Colonic mucosa (tissue), 4 donors: ENCODE measurements around the gene SMPDL3B. TPM values are rescaled to one million over a fixed set of nuclear protein-coding genes. Genes with fewer than 3 reads are reported as not detected.

Experiments
- DNase-seq: peaks from one replicate; pipeline ENCODE4 v3.0.0-alpha.2; 2020
- H3K27ac ChIP-seq: fragments of 200-600 bp; one replicate; pipeline ENCODE4 v1.8.0; 2021
- H3K27me3 ChIP-seq: fragments of 200-600 bp; one replicate; pipeline ENCODE4 v1.8.0; 2021
- H3K36me3 ChIP-seq: fragments of 200-600 bp; one replicate; pipeline ENCODE4 v1.8.0; 2021
- H3K4me1 ChIP-seq: fragments of 200-600 bp; one replicate; pipeline ENCODE4 v1.8.0; 2021; ENCODE audit warnings: mild to moderate bottlenecking
- H3K4me3 ChIP-seq: fragments of 200-600 bp; one replicate; pipeline ENCODE4 v1.8.0; 2021
- H3K9ac ChIP-seq, 2 donors: one replicate each; pipeline ENCODE4 v1.7.0; 2013; ENCODE audit warnings: control low read depth in 2 of 2, low read depth in 2 of 2, low read length in 2 of 2
- H3K9me3 ChIP-seq: fragments of 200-600 bp; one replicate; pipeline ENCODE4 v1.8.0; 2021
- intact Hi-C: fragments of 100-400 bp; cut with DNase I; formaldehyde crosslinking; loops from one replicate; pipeline ENCODE4 v1.14.1; 2022
- total RNA-seq, 2 donors: library from RNA; stranded (reverse); fragmentation: NEBNext Ultra II Directional in 1 of 2; extraction: Animal tissue kit (Norgen Biotek cat#: 25700) in 1 of 2; gene quantifications; one replicate each; pipeline ENCODE4 v1.2.1, GENCODE V29; 2021
- TF ChIP-seq, protein P1 (sequence below): fragments of 200-600 bp; IDR thresholded peaks from one replicate; pipeline ENCODE4 v1.8.0; 2022; ENCODE audit warnings: antibody characterized with exemption, mild to moderate bottlenecking
- donor health status: healthy.
- donor health status: DM: no; HTN: no; CAD: no.
- donor health status: DM: no; HTN: no; CAD: no.

Gene SMPDL3B, protein sequence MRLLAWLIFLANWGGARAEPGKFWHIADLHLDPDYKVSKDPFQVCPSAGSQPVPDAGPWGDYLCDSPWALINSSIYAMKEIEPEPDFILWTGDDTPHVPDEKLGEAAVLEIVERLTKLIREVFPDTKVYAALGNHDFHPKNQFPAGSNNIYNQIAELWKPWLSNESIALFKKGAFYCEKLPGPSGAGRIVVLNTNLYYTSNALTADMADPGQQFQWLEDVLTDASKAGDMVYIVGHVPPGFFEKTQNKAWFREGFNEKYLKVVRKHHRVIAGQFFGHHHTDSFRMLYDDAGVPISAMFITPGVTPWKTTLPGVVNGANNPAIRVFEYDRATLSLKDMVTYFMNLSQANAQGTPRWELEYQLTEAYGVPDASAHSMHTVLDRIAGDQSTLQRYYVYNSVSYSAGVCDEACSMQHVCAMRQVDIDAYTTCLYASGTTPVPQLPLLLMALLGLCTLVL
- 10 to 100 TPM; 27.4 to 38.6 TPM for total RNA-seq

DNA sequence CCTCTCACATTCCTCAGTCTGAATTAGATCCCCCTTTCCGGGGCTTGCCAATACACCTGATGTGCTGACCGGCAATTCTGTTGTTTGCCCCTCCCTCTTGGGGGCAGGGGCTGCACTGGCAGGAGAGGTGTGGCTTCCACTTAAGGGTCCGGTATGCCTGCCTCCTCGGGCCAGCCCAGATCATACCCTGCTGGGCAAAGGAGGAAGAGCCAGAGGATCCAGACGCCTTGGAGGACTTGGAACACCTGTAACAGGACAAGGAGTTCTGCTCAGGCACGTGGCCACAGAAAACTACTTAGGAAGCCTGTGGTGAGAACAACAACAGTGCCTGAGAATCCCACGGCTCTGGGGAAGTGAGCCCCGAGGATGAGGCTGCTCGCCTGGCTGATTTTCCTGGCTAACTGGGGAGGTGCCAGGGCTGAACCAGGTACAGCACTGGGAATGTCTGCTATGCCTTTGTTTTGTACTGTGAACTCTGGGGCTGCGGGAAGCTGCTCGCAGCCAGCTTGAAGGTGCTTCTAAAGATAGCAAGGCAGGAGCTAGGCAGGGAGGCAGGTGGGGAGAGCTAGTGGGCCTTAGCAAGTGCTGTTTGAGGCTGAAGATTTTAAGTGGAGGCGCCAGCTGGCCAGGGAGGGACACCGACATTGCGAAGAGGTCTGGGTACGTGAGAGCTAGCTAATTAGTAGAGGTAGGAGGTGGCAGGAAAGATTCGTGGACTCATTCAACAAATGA is at the start of gene SMPDL3B:
SMPDL3B (plus strand) TSS at position 183 of the 732 bp plus-strand sequence; CDS start at position 367, 184 bp downstream.
- Histone ChIP-seq H3K4me1 (no peaks in the 10 kb centered on the region), H3K4me3 (peak within 1 kb of the TSS; percentile 38), H3K9ac (peak within 1 kb of the TSS; percentile 32 to 86), H3K9me3 (no peaks in the 10 kb centered on the region), H3K36me3 (no peaks in the 10 kb centered on the region), H3K27me3 (no peaks in the 10 kb centered on the region), H3K27ac (peak within 1 kb of the TSS; percentile 60)
- intact Hi-C loops: no loop called here
- peak; percentile 88 for DNase-seq
- TF ChIP-seq, protein P1, sequence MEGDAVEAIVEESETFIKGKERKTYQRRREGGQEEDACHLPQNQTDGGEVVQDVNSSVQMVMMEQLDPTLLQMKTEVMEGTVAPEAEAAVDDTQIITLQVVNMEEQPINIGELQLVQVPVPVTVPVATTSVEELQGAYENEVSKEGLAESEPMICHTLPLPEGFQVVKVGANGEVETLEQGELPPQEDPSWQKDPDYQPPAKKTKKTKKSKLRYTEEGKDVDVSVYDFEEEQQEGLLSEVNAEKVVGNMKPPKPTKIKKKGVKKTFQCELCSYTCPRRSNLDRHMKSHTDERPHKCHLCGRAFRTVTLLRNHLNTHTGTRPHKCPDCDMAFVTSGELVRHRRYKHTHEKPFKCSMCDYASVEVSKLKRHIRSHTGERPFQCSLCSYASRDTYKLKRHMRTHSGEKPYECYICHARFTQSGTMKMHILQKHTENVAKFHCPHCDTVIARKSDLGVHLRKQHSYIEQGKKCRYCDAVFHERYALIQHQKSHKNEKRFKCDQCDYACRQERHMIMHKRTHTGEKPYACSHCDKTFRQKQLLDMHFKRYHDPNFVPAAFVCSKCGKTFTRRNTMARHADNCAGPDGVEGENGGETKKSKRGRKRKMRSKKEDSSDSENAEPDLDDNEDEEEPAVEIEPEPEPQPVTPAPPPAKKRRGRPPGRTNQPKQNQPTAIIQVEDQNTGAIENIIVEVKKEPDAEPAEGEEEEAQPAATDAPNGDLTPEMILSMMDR: no peak

DNA sequence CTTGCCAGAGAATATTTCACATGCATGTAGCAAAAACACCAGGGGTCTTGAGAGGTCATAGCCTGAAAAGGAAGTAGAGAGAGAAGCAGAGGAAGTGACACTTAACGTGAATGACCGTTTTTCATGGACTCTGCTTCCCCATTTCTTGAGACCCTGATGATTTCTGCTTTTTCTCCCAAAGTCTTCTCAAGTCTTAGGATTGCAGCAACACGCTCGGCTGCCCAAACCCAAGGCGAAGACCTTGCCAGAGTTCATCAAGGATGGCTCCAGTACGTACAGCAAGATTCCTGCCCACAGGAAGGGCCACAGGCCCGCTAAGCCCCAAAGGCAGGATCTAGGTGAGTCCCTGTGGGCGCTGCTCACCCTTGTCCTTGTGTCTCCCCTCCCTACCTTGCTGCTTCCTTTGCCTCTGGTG is 49.7 kb upstream of the SMPDL3B start:
- no peak overlapping the region for H3K9ac ChIP-seq
- no peak overlapping the region for H3K4me3 ChIP-seq
- intact Hi-C loops: no loop called here
- no peaks in the 10 kb centered on the region for H3K36me3 ChIP-seq
- H3K9me3 ChIP-seq: no peaks in the 10 kb centered on the region
- no peaks in the 10 kb centered on the region for H3K4me1 ChIP-seq
- peak overlapping the region; percentile 64 for H3K27ac ChIP-seq
- DNase-seq: no peak
- TF ChIP-seq, protein P1: no peak
- no peaks in the 10 kb centered on the region for H3K27me3 ChIP-seq

DNA sequence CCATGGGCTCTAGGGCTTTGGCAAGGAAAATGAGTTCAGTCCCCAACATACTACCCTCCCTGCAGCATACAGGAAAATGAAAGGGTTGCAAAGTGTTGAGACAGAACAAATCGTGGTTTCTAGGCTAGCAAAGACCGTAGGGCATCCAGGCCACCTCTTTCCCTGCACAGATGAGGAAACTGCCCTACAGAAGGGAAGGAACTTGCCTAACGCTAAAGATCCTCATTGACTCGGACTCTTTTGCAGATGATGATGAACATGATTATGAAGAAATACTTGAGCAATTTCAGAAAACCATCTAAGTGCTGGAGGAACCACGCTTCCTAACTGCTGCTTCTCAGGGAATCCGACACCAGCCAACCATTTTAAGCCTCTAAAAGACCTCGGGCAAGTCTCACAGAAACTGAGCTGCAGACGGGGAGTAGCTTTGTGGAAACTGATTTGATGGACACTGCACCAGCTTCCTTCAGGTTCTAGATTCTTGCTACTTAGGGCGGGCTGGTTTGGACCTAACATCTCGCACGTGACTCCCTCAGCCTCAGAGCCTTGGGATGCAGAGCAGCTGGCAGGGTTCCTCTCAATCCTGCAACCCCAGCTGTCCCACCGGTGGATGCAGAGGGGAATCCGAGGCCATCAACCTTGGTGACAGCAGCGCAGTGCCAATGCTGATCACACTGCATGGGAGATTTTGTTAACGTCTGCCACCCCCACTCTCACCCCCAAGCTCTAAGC is 49.0 kb upstream of the SMPDL3B start:
- TF ChIP-seq, protein P1: no peak
- no peak overlapping the region for H3K4me3 ChIP-seq
- no peaks in the 10 kb centered on the region for H3K4me1 ChIP-seq
- no peak for DNase-seq
- intact Hi-C loops: no loop called here
- no peaks in the 10 kb centered on the region for H3K9me3 ChIP-seq
- peak overlapping the region; percentile 64 for H3K27ac ChIP-seq
- H3K27me3 ChIP-seq: no peaks in the 10 kb centered on the region
- no peak overlapping the region for H3K9ac ChIP-seq
- no peaks in the 10 kb centered on the region for H3K36me3 ChIP-seq

DNA sequence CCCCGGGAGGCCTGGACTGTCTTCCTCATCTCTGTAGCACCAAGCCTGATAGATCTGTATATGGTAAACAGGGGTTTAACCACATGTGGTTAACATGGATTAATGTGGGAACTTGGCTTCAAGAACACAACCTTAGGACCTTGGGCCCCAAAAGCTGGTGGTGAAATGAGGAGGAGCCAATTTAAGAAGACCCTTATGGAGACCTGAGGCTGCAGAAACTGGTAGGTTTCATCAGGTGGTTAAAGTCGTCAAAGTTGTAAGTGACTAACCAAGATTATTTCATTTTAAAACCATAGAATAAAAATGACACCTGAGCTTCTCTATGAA is 48.5 kb upstream of the SMPDL3B start:
- intact Hi-C loops: no loop called here
- DNase-seq: no peak
- no peak overlapping the region for H3K4me3 ChIP-seq
- no peak overlapping the region for H3K9ac ChIP-seq
- peaks cover under 1% of the 10 kb centered on the region for H3K36me3 ChIP-seq
- TF ChIP-seq, protein P1: no peak
- H3K27me3 ChIP-seq: no peaks in the 10 kb centered on the region
- H3K4me1 ChIP-seq: no peaks in the 10 kb centered on the region
- H3K27ac ChIP-seq: peak overlapping the region; percentile 44
- H3K9me3 ChIP-seq: no peaks in the 10 kb centered on the region

DNA sequence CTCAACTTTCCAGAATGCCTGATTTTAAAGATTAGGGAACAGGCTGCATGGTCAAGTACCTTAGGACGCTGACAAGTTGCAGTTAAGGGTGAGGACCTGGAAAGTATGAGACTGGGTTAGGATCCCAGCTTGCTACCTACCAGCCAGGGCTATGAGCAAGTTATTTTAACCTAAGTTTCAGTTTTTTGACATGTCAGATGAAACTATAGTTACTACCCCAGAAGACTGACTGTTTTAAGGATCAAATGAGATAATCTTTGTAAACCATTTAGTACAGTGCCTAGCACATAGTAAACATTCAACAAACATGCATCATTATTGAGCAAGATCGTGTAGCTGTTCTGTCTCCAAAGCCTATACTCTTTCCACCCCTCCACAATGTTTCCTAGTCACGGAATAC is 48.1 kb upstream of the SMPDL3B start:
- Histone ChIP-seq H3K27me3 (no peaks in the 10 kb centered on the region), H3K4me3 (no peak overlapping the region), H3K27ac (peak overlapping the region; percentile 44), H3K9me3 (no peaks in the 10 kb centered on the region), H3K36me3 (peaks cover 3% of the 10 kb centered on the region), H3K9ac (no peak overlapping the region), H3K4me1 (no peaks in the 10 kb centered on the region)
- no peak for DNase-seq
- TF ChIP-seq, protein P1: no peak
- intact Hi-C loops: no loop called here
